GM21528 (cell line): ENCODE data around the gene ARL2BP.

ENCODE experiments used
- ATAC-seq: cut with Tn5 transposase; IDR thresholded peaks from one replicate; pipeline ENCODE4 v1.9.1; 2021; ENCODE audit warnings: mild to moderate bottlenecking, moderate library complexity; ENCODE audit not compliant: unreplicated experiment, low FRiP score

ARL2BP gene

GRCh38 chr16:57234707-57235092 lies 10.4 kb upstream of the ARL2BP start:
- no peak for ATAC-seq

- ATAC-seq: no peak
Observed at GRCh38 chr16:57235128-57236021, 9.7 kb upstream of the ARL2BP start.

GRCh38 chr16:57236022-57236350 lies 9.1 kb upstream of the ARL2BP start:
- ATAC-seq: no peak

GRCh38 chr16:57238682-57239081 lies 6.4 kb upstream of the ARL2BP start:
- no peak for ATAC-seq

GRCh38 chr16:57239107-57239506 lies 6.0 kb upstream of the ARL2BP start:
- no peak for ATAC-seq

GRCh38 chr16:57240851-57241250 lies 4.2 kb upstream of the ARL2BP start:
- no peak for ATAC-seq

- ATAC-seq: no peak
Observed at GRCh38 chr16:57242650-57243049, 2.4 kb upstream of the ARL2BP start.

GRCh38 chr16:57244463-57244766 lies 644 bp upstream of the ARL2BP start:
- peak; percentile 26 for ATAC-seq

- peak; percentile 36 for ATAC-seq
Observed at GRCh38 chr16:57245472-57246113, 534 bp downstream of the ARL2BP start.

- no peak for ATAC-seq
Observed at GRCh38 chr16:57251352-57251751, 6.3 kb downstream of the ARL2BP start.

- no peak for ATAC-seq
Observed at GRCh38 chr16:57252148-57252721, 7.2 kb downstream of the ARL2BP start.

GRCh38 chr16:57253466-57253865 lies 8.4 kb downstream of the ARL2BP start:
- no peak for ATAC-seq

GRCh38 chr16:57255686-57256415 lies 10.8 kb downstream of the ARL2BP start:
- no peak for ATAC-seq

- ATAC-seq: no peak
Observed at GRCh38 chr16:57256601-57257395, 11.7 kb downstream of the ARL2BP start.

- ATAC-seq: no peak
Observed at GRCh38 chr16:57257455-57258070, 12.5 kb downstream of the ARL2BP start.

- no peak for ATAC-seq
Observed at GRCh38 chr16:57258226-57258909, 13.3 kb downstream of the ARL2BP start.

GRCh38 chr16:57258910-57259475 lies 13.9 kb downstream of the ARL2BP start:
- ATAC-seq: no peak

GRCh38 chr16:57260294-57260929 lies 15.4 kb downstream of the ARL2BP start:
- ATAC-seq: no peak

GRCh38 chr16:57261806-57262205 lies 16.7 kb downstream of the ARL2BP start:
- no peak for ATAC-seq
